Dendritic cell treated with granulocyte-macrophage colony-stimulating factor and Interleukin-4, amounts not matched to agents 40 ng/mL and 50 ng/mL, for 4 days (primary cell): Measurements from ENCODE around the gene KLHL20.
"Not testable (repeated sequence)": the region's sequence is repeated elsewhere in the genome, so short reads cannot be mapped to it uniquely, and the experiment has no call there.

ENCODE experiments used
- H3K27ac Mint-ChIP-seq: one replicate; pipeline ENCODE4 v1.8.0; 2022; ENCODE audit warnings: mild to moderate bottlenecking, mixed read lengths
- H3K27me3 Mint-ChIP-seq: one replicate; pipeline ENCODE4 v1.8.0; 2022; ENCODE audit warnings: mild to moderate bottlenecking, mixed read lengths
- H3K36me3 Mint-ChIP-seq: one replicate; pipeline ENCODE4 v1.8.0; 2022; ENCODE audit warnings: low read depth, mixed read lengths
- H3K4me1 Mint-ChIP-seq: one replicate; pipeline ENCODE4 v1.8.0; 2022; ENCODE audit warnings: low read depth, mixed read lengths
- H3K4me3 Mint-ChIP-seq: one replicate; pipeline ENCODE4 v1.8.0; 2022; ENCODE audit warnings: mild to moderate bottlenecking, moderate library complexity, mixed read lengths
- H3K9me3 Mint-ChIP-seq: one replicate; pipeline ENCODE4 v1.8.0; 2022; ENCODE audit warnings: mixed read lengths
- intact Hi-C: fragments of 100-400 bp; cut with micrococcal nuclease; formaldehyde crosslinking; loops from one replicate; pipeline ENCODE4 v1.15.0; 2022

KLHL20 gene

GRCh38 chr1:173714441-173714758 is 381 bp upstream of the KLHL20 start:
- H3K4me1 Mint-ChIP-seq: peaks cover 6% of the 10 kb centered on the region
- H3K36me3 Mint-ChIP-seq: peaks cover 25% of the 10 kb centered on the region
- intact Hi-C loops: loop anchor here (5.0 to 10.0 kb wide), 3 partner anchors 108 to 282 kb away; partner anchors contain the start of genes CENPL, DARS2 and PRDX6
- peaks cover 23% of the 10 kb centered on the region for H3K27me3 Mint-ChIP-seq
- peak overlapping the region; percentile 96 for H3K27ac Mint-ChIP-seq
- H3K4me3 Mint-ChIP-seq: peak overlapping the region; percentile 98
- no peaks in the 10 kb centered on the region for H3K9me3 Mint-ChIP-seq

GRCh38 chr1:173715538-173715844 is 710 bp downstream of the KLHL20 start:
- intact Hi-C loops: loop anchor here (10.0 kb wide), 1 partner anchor 241 kb away; the partner anchor contains the start of gene PRDX6
- Mint-ChIP-seq H3K4me3 (peak overlapping the region; percentile 98), H3K36me3 (peaks cover 30% of the 10 kb centered on the region), H3K9me3 (no peaks in the 10 kb centered on the region), H3K27ac (peak overlapping the region; percentile 96), H3K4me1 (peaks cover 11% of the 10 kb centered on the region), H3K27me3 (peaks cover 18% of the 10 kb centered on the region)

DNA sequence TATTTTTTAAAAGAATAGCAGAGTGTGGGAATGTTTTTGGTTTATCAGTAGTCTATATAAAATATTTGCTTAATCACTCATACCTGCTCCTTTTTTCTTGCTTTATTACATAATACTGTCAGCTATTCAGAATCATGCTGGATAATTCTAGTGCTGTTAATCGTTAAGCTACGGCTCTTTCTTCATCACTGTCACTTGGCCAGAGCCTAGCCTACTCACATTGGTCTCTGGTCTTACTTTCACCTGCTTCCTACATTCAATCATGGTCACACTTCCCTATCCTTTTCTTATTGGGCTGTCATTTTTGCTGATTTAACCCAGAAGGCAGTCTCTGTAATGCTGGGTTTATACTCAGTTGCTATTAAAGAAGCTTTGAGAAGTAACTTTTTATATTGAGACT is 2.5 kb downstream of the KLHL20 start:
- Mint-ChIP-seq H3K27ac (no peak overlapping the region), H3K4me1 (peaks cover 13% of the 10 kb centered on the region), H3K36me3 (peaks cover 42% of the 10 kb centered on the region), H3K4me3 (no peak overlapping the region), H3K9me3 (no peaks in the 10 kb centered on the region), H3K27me3 (peaks cover 4% of the 10 kb centered on the region)
- intact Hi-C loops: loop anchor here (10.0 kb wide), 1 partner anchor 242 kb away; the partner anchor contains the start of gene PRDX6

DNA sequence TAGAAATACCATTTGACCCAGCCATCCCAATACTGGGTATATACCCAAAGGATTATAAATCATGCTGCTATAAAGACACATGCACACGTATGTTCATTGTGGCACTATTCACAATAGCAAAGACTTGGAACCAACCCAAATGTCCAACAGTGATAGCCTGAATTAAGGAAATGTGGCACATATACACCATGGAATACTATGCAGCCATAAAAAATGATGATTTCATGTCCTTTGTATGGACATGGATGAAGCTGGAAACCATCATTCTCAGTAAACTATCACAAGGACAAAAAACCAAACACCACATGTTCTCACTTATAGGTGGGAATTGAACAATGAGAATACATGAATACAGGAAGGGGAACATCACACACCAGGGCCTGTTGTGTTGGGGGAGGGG is 16.6 kb downstream of the KLHL20 start:
- H3K36me3 Mint-ChIP-seq: peaks cover 37% of the 10 kb centered on the region
- H3K27me3 Mint-ChIP-seq, H3K27ac Mint-ChIP-seq: not testable (repeated sequence)

GRCh38 chr1:173733912-173734311 is 19.1 kb downstream of the KLHL20 start:
- Mint-ChIP-seq H3K4me1 (no peaks in the 10 kb centered on the region), H3K9me3 (peaks cover 19% of the 10 kb centered on the region), H3K27ac (no peak overlapping the region), H3K36me3 (peaks cover 53% of the 10 kb centered on the region), H3K27me3 (no peaks in the 10 kb centered on the region), H3K4me3 (no peak overlapping the region)
- intact Hi-C loops: no loop called here

More for the DNA sequence above, 16.6 kb downstream of the KLHL20 start:
- H3K4me3 Mint-ChIP-seq, intact Hi-C loops, H3K4me1 Mint-ChIP-seq: not testable (repeated sequence)
- H3K9me3 Mint-ChIP-seq: peaks cover 43% of the 10 kb centered on the region

GRCh38 chr1:173736104-173736503 is 21.3 kb downstream of the KLHL20 start:
- intact Hi-C loops, H3K4me3 Mint-ChIP-seq, H3K27me3 Mint-ChIP-seq, H3K4me1 Mint-ChIP-seq, H3K27ac Mint-ChIP-seq: not testable (repeated sequence)
- H3K36me3 Mint-ChIP-seq: peaks cover 75% of the 10 kb centered on the region
- peaks cover 25% of the 10 kb centered on the region for H3K9me3 Mint-ChIP-seq

GRCh38 chr1:173742203-173742886 is 27.6 kb downstream of the KLHL20 start:
- no peaks in the 10 kb centered on the region for H3K27me3 Mint-ChIP-seq
- peaks cover 70% of the 10 kb centered on the region for H3K36me3 Mint-ChIP-seq
- H3K4me3 Mint-ChIP-seq: no peak overlapping the region
- no peak overlapping the region for H3K27ac Mint-ChIP-seq
- intact Hi-C loops: no loop called here
- H3K4me1 Mint-ChIP-seq: no peaks in the 10 kb centered on the region
- peaks cover 10% of the 10 kb centered on the region for H3K9me3 Mint-ChIP-seq

GRCh38 chr1:173744651-173745050 is 29.9 kb downstream of the KLHL20 start:
- H3K27me3 Mint-ChIP-seq: no peaks in the 10 kb centered on the region
- H3K4me1 Mint-ChIP-seq: no peaks in the 10 kb centered on the region
- no peak overlapping the region for H3K27ac Mint-ChIP-seq
- no peak overlapping the region for H3K4me3 Mint-ChIP-seq
- peaks cover under 1% of the 10 kb centered on the region for H3K9me3 Mint-ChIP-seq
- peaks cover 54% of the 10 kb centered on the region for H3K36me3 Mint-ChIP-seq
- intact Hi-C loops: no loop called here

DNA sequence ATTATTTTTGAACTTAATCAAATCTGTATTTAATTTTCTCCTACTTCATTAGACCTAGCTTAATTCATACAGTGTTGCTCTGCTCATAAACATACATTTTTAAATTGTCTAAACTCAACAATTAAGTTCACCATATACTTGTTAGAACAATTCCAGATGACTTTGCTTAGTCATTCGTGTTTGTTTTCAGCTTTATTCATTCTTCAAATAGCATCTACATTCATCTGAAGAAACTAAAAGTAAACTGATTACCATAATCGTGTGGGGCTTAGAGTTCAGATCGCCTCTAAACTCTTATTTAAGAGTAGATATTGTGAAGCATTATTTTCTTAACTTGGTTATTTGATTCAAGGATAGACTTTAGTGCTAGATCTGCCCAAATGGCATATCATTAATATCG is 34.4 kb downstream of the KLHL20 start:
- Mint-ChIP-seq H3K36me3 (peaks cover 44% of the 10 kb centered on the region), H3K4me3 (no peak overlapping the region), H3K4me1 (no peaks in the 10 kb centered on the region), H3K27ac (no peak overlapping the region), H3K27me3 (no peaks in the 10 kb centered on the region), H3K9me3 (no peaks in the 10 kb centered on the region)
- intact Hi-C loops: no loop called here

DNA sequence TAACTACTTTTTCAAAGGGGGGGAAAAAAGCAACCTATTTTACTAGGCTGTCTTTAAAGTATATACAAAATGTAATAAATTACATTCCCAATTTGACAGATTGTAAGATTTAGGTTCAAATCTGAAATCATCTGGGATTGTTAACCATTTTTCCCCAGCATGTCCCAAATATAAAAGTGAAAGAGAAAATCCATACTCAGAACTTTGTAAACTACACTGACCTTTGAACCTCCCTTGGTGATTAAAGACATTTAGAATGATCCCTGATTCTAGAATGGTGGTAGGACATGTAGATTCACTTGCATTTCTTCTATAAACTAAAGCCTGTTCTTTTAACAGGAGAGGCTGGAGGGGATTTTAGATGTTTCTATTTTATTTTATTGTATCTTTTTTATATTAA is 39.0 kb downstream of the KLHL20 start:
- Mint-ChIP-seq H3K27me3 (no peaks in the 10 kb centered on the region), H3K36me3 (peaks cover 77% of the 10 kb centered on the region), H3K4me1 (no peaks in the 10 kb centered on the region), H3K9me3 (peaks cover 11% of the 10 kb centered on the region), H3K27ac (no peak overlapping the region), H3K4me3 (no peak overlapping the region)
- intact Hi-C loops: no loop called here

DNA sequence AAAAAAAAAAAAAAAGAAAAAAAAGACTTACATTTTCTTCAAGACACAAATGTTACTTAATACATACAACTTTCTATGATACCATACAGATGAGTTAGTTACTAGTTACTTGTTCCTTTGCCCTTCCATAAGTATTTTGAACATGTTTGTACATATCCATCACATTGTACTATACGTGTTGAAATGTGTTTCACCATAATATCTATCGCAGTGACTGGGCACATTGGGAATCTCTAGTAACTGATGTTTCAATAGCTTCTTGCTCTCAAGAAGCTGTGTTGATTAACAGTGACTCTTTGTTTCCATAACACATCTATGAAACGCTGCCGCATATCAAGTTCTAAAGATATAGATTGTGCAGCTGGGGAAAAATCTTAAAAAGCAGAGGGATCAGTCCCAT is 42.9 kb downstream of the KLHL20 start:
- Mint-ChIP-seq H3K27me3 (no peaks in the 10 kb centered on the region), H3K4me1 (no peaks in the 10 kb centered on the region), H3K36me3 (peaks cover 87% of the 10 kb centered on the region), H3K27ac (no peak overlapping the region), H3K9me3 (peaks cover 50% of the 10 kb centered on the region), H3K4me3 (no peak overlapping the region)
- intact Hi-C loops: no loop called here

DNA sequence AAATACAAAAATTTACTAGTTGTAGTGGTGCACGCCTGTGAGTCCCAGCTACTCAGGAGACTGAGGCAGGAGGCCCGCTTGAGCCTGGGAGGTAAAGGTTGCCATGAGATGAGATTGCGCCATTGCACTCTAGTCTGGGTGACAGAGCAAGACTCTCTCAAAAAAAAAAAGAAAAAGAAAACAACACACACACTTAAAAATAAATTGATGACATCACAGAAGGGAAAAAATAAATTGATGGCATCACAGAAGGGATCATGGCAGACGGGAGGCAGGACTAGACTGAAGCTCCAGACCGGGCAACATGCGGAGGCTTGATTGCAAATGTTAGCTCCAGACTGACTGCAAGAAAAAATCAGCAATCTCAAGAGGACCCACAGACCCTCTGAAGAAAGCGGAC is 43.3 kb downstream of the KLHL20 start:
- Mint-ChIP-seq H3K4me3 (no peak overlapping the region), H3K27ac (no peak overlapping the region), H3K9me3 (peaks cover 54% of the 10 kb centered on the region), H3K4me1 (no peaks in the 10 kb centered on the region), H3K36me3 (peaks cover 82% of the 10 kb centered on the region), H3K27me3 (no peaks in the 10 kb centered on the region)
- intact Hi-C loops: no loop called here

DNA sequence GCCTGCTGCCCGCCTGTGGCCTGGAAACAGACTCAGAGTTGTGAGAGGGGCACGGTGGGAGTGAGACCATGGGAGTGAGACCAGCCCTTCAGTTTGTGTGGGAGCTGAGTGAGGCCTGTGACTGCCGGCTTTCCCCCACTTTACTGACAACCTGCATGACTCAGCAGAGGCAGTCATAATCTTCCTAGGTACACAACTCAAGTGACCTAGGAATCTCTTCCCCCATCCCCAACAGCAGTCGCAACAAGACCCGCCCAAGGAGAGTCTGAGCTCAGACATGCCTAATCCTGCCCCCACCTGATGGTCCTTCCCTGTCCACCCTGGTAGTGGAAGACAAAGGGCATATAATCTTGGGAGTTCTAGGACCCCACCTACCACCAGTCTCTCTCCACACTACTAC is 44.2 kb downstream of the KLHL20 start:
- Mint-ChIP-seq H3K27me3 (no peaks in the 10 kb centered on the region), H3K4me3 (no peak overlapping the region), H3K4me1 (no peaks in the 10 kb centered on the region), H3K9me3 (peaks cover 63% of the 10 kb centered on the region), H3K36me3 (peaks cover 75% of the 10 kb centered on the region), H3K27ac (no peak overlapping the region)
- intact Hi-C loops: no loop called here

GRCh38 chr1:173764331-173764730 is 49.5 kb downstream of the KLHL20 start:
- H3K27ac Mint-ChIP-seq, intact Hi-C loops, H3K4me3 Mint-ChIP-seq, H3K27me3 Mint-ChIP-seq, H3K4me1 Mint-ChIP-seq: not testable (repeated sequence)
- H3K36me3 Mint-ChIP-seq: peaks cover 60% of the 10 kb centered on the region
- peaks cover 53% of the 10 kb centered on the region for H3K9me3 Mint-ChIP-seq

GRCh38 chr1:173768206-173768605 is 53.4 kb downstream of the KLHL20 start:
- intact Hi-C loops: no loop called here
- H3K27ac Mint-ChIP-seq: no peak overlapping the region
- H3K4me3 Mint-ChIP-seq: no peak overlapping the region
- no peaks in the 10 kb centered on the region for H3K4me1 Mint-ChIP-seq
- peaks cover 57% of the 10 kb centered on the region for H3K36me3 Mint-ChIP-seq
- H3K9me3 Mint-ChIP-seq: peaks cover 15% of the 10 kb centered on the region
- H3K27me3 Mint-ChIP-seq: no peaks in the 10 kb centered on the region
